GM12878 (cell line): ENCODE data around the gene TMEM144. TPM values are rescaled to one million over a fixed set of nuclear protein-coding genes. Genes with fewer than 3 reads are reported as not detected.

Experiments used
- ATAC-seq: fragments of 200-7000 bp; cut with Tn5 transposase; 3 replicates; pipeline ENCODE4 v1.9.1; 2020; ENCODE audit warnings: mild to moderate bottlenecking, moderate library complexity
- BruUV-seq: library from RNA; stranded (reverse); fragments of 400-500 nt; replicated peaks from 2 replicates; lab custom pipeline; 2021; lab: Mats Ljungman, UMichigan
- CTCF ChIA-PET: fragments of 300-600 bp; sonication (Branson Sonifier 250); formaldehyde crosslinking; extraction: SDS; loops from one replicate; lab custom pipeline; 2021; ENCODE audit warnings: inconsistent platforms; lab: Yijun Ruan, JAX
- POLR2A ChIA-PET: fragments of 350-600 bp; formaldehyde crosslinking; extraction: SDS; loops from one replicate; lab custom pipeline; 2021; ENCODE audit warnings: inconsistent platforms; lab: Charles Lee
- RAD21 ChIA-PET: fragments of 300-600 bp; sonication (Branson Sonifier 250); formaldehyde crosslinking; loops from one replicate; lab custom pipeline; 2023; ENCODE audit warnings: antibody characterized with exemption; ENCODE audit not compliant: unreplicated experiment; lab: Charles Lee
- SMC1A ChIA-PET: fragments of 300-600 bp; sonication (Branson Sonifier 250); formaldehyde crosslinking; loops from one replicate; lab custom pipeline; 2023; ENCODE audit not compliant: unreplicated experiment, uncharacterized antibody; lab: Charles Lee
- DNase-seq: peaks from one replicate; pipeline ENCODE4 v3.0.0-alpha.2; 2011; ENCODE audit warnings: low read depth, low spot score
- FAIRE-seq: peaks from 3 replicates; lab custom pipeline; 2011; peaks lifted over from hg19 to GRCh38; lab: Jason Lieb, UNC
- H2AFZ ChIP-seq: 2 replicates; pipeline ENCODE4 v1.6.0; 2011; ENCODE audit warnings: low read depth, low read length, control low read depth; ENCODE audit not compliant: control insufficient read depth
- H3K27ac ChIP-seq: 2 replicates; pipeline ENCODE4 v1.5.1; 2011; ENCODE audit warnings: control low read depth; ENCODE audit not compliant: control insufficient read depth, insufficient read depth
- H3K27me3 ChIP-seq, 2 experiments: replicated peaks in 1 of 2; 2 replicates each; pipeline versions ENCODE4 v1.6.0 to v1.6.1; 2011; ENCODE audit warnings: low read length in 1 of 2; ENCODE audit not compliant: control insufficient read depth in 2 of 2, insufficient read depth in 2 of 2
- H3K36me3 ChIP-seq, 2 experiments: 2 replicates each; pipeline ENCODE4 v1.5.1; 2011; ENCODE audit warnings: low read length in 1 of 2; ENCODE audit not compliant: control insufficient read depth in 2 of 2, insufficient read depth in 2 of 2
- H3K4me1 ChIP-seq: 2 replicates; pipeline ENCODE4 v1.6.1; 2011; ENCODE audit warnings: mild to moderate bottlenecking, low read length, moderate library complexity, mixed read lengths; ENCODE audit not compliant: control insufficient read depth, insufficient read depth
- H3K4me2 ChIP-seq: 2 replicates; pipeline ENCODE4 v1.6.0; 2011; ENCODE audit warnings: control low read depth; ENCODE audit not compliant: control insufficient read depth, insufficient read depth
- H3K4me3 ChIP-seq: fragments of 200-600 bp; sonication (generic); 2 replicates; pipeline ENCODE4 v1.5.1; 2016
- H3K79me2 ChIP-seq: 2 replicates; pipeline ENCODE4 v1.6.0; 2011; ENCODE audit warnings: low read length; ENCODE audit not compliant: control insufficient read depth, insufficient read depth
- H3K9ac ChIP-seq: 2 replicates; pipeline ENCODE4 v1.8.0; 2011; ENCODE audit warnings: low read length, control low read depth, mixed read lengths; ENCODE audit not compliant: control insufficient read depth, insufficient read depth
- H3K9me3 ChIP-seq: replicated peaks from 3 replicates; pipeline ENCODE4 v1.5.1; 2011; ENCODE audit warnings: mild to moderate bottlenecking, low read length; ENCODE audit not compliant: control insufficient read depth, insufficient read depth
- H4K20me1 ChIP-seq: 2 replicates; pipeline ENCODE4 v1.6.0; 2011; ENCODE audit not compliant: control insufficient read depth, insufficient read depth
- BRCA1 ChIP-seq: IDR thresholded peaks from 2 replicates; pipeline ENCODE4 v1.6.1; 2011; ENCODE audit warnings: low read depth, low read length, improper control_type of control experiment
- CBX3 ChIP-seq: fragments of 200-600 bp; sonication (generic); IDR thresholded peaks from 2 replicates; pipeline ENCODE4 v1.6.1; 2016; ENCODE audit warnings: low read depth, borderline replicate concordance
- CREM ChIP-seq: IDR thresholded peaks from 2 replicates; pipeline ENCODE4 v1.6.1; 2014; ENCODE audit warnings: antibody characterized with exemption, low read depth
- E4F1 ChIP-seq: fragments of 450-650 bp; IDR thresholded peaks from 2 replicates; pipeline ENCODE4 v1.6.1; 2018; ENCODE audit warnings: borderline replicate concordance, mild to moderate bottlenecking; ENCODE audit not compliant: partially characterized antibody
- MYB ChIP-seq: fragments of 150-350 bp; IDR thresholded peaks from 2 replicates; pipeline ENCODE4 v1.6.1; 2014; ENCODE audit warnings: mild to moderate bottlenecking, low read depth, low read length, borderline replicate concordance
- RAD21 ChIP-seq: IDR thresholded peaks from 2 replicates; pipeline ENCODE4 v1.6.1; 2011; ENCODE audit warnings: mild to moderate bottlenecking, low read depth, low read length, moderate library complexity; ENCODE audit not compliant: insufficient read depth
- RBBP5 ChIP-seq: fragments of 200-600 bp; sonication (generic); conservative IDR thresholded peaks from 2 replicates; pipeline ENCODE4 v1.6.1; 2016
- RUNX3 ChIP-seq: IDR thresholded peaks from 2 replicates; pipeline ENCODE4 v1.6.1; 2012; ENCODE audit warnings: low read length, inconsistent platforms
- SREBF2 ChIP-seq: IDR thresholded peaks from 2 replicates; pipeline ENCODE4 v1.6.1; 2012; ENCODE audit warnings: mild to moderate bottlenecking, low read length
- SUZ12 ChIP-seq: fragments of 200-600 bp; sonication (generic); IDR thresholded peaks from one replicate; pipeline ENCODE4 v1.6.1; 2018; ENCODE audit warnings: antibody characterized with exemption, mild to moderate bottlenecking; ENCODE audit not compliant: unreplicated experiment
- YBX1 ChIP-seq: fragments of 450-650 bp; IDR thresholded peaks from 2 replicates; pipeline ENCODE4 v1.6.1; 2016; ENCODE audit warnings: antibody characterized with exemption
- ZNF622 ChIP-seq: fragments of 450-650 bp; IDR thresholded peaks from 2 replicates; pipeline ENCODE4 v1.6.1; 2017; ENCODE audit warnings: mild to moderate bottlenecking, inconsistent platforms
- WGBS: methylation state at CpG from one replicate; pipeline ENCODE4 v1.1.6; 2016; ENCODE audit warnings: low lambda C conversion rate; ENCODE audit not compliant: insufficient replicate concordance, insufficient coverage; ENCODE audit errors: missing lambda C conversion rate; 5-methylcytosine and 5-hydroxymethylcytosine counted together
- in situ Hi-C: fragments of 300-500 bp; cut with MboI; formaldehyde crosslinking; loops from 9 replicates; pipeline ENCODE4 v1.14.3; 2018; ENCODE audit warnings: mixed read lengths
- intact Hi-C: fragments of 100-400 bp; cut with micrococcal nuclease; formaldehyde crosslinking; loops from one replicate; pipeline ENCODE4 v1.14.2; 2022; ENCODE audit not compliant: unreplicated experiment
- polyA plus RNA-seq, 11 experiments: library from polyadenylated mRNA; depleted of rRNA in 4 of 11; unstranded in 6 of 11; stranded (reverse) in 5 of 11; fragments of >200 nt; fragmentation: Nextera tagmentation in 4 of 11; fragmentation: Illumina TruSeq in 1 of 11; extraction: Ambion mirVana in 4 of 11; extraction: Trizol in 1 of 11; gene quantifications; 1 replicate in 1 of 11; 2 replicates in 10 of 11; pipeline versions ENCODE4 v1.2.1 to v1.2.3, GENCODE V29; 2011 to 2016; ENCODE audit warnings: inconsistent platforms in 2 of 11, missing spikeins in 2 of 11, low read depth in 1 of 11
- total RNA-seq, 4 experiments: library from RNA; depleted of rRNA in 3 of 4; stranded (reverse); fragments of >200 nt in 3 of 4; fragmentation: Illumina TruSeq in 1 of 4; extraction: Trizol in 1 of 4; gene quantifications; 2 replicates each; pipeline versions ENCODE4 v1.2.1 to v1.2.3, GENCODE V29; 2013 to 2021
- TF ChIP-seq, protein P1 (sequence below): fragments of 450-650 bp; IDR thresholded peaks from 2 replicates; pipeline ENCODE4 v1.6.1; 2018; ENCODE audit warnings: mild to moderate bottlenecking, low read depth, moderate library complexity; ENCODE audit not compliant: partially characterized antibody

TMEM144 gene
- total and polyA plus RNA-seq, 10 of the 15 experiments (the other 5 are each of a cell fraction or from before 2014, with no cell fraction given): 0.08 to 1.8 (median 1.4) TPM

DNA sequence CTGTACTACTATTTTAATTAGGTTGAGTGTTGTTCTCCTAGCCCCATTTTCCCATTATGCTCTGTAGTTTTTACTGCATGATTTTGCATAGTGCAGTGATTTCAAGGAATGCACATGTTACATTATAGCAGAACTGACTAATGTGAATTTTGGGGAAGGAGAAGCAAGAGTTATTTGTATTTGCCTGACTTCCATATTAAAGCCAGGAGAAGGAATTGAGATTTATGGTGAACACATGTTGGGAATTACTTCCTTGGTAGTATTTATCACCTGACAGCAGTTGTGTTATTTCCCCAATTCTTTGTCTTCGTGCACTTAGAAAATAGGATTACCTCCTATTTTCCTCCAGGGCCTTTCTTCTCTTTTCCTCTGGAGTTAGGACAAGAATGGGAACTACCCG, 3.2 kb downstream of the TMEM144 start:
- H3K27ac ChIP-seq: no peak overlapping the region
- H3K9ac ChIP-seq: no peak overlapping the region
- H2AFZ ChIP-seq: no peak overlapping the region
- FAIRE-seq: no peak
- SMC1A ChIA-PET: no interaction called here
- DNase-seq: no peak
- POLR2A ChIA-PET: no interaction called here
- H3K9me3 ChIP-seq: no peaks in the 10 kb centered on the region
- no peak overlapping the region for H3K4me3 ChIP-seq
- no peaks in the 10 kb centered on the region for H3K79me2 ChIP-seq
- no peaks in the 10 kb centered on the region for H3K36me3 ChIP-seq
- no peaks in the 10 kb centered on the region for H4K20me1 ChIP-seq
- intact Hi-C loops: no loop called here
- WGBS: 27% methylated on average over 2 of the region's 2 CpGs
- no peak for ATAC-seq
- 0 out of 4 replicates have a peak, but pooled peaks cover 0 to 2% of the 10 kb centered on the region in 2 experiments for H3K27me3 ChIP-seq
- BruUV-seq: no TSS peak
- in situ Hi-C loops: no loop called here
- no peak overlapping the region for H3K4me2 ChIP-seq
- TF ChIP-seq E4F1 (no peak), CBX3 (no peak), RBBP5 (no peak)
- TF ChIP-seq, all 136 proteins: peak for 0
- RAD21 ChIA-PET: no interaction called here
- CTCF ChIA-PET: no interaction called here
- peaks cover 5% of the 10 kb centered on the region for H3K4me1 ChIP-seq

GRCh38 chr4:158214856-158215255, 4.6 kb downstream of the TMEM144 start:
- intact Hi-C loops: no loop called here
- no TSS peak for BruUV-seq
- Histone ChIP-seq H2AFZ (no peak overlapping the region), H3K4me1 (peaks cover 3% of the 10 kb centered on the region), H3K4me2 (no peak overlapping the region), H3K9me3 (no peaks in the 10 kb centered on the region), H3K27me3 (0 out of 4 replicates have a peak, but pooled peaks cover 0 to 2% of the 10 kb centered on the region in 2 experiments), H3K79me2 (no peaks in the 10 kb centered on the region), H3K4me3 (no peak overlapping the region), H3K27ac (no peak overlapping the region), H3K36me3 (no peaks in the 10 kb centered on the region), H4K20me1 (no peaks in the 10 kb centered on the region), H3K9ac (no peak overlapping the region)
- RAD21 ChIA-PET: no interaction called here
- no peak for ATAC-seq
- in situ Hi-C loops: no loop called here
- CTCF ChIA-PET: interaction anchor here (1.5 kb wide), 1 partner anchor 10 kb away, joined by 3 read pairs; no protein-coding TSS in a partner anchor
- SMC1A ChIA-PET: no interaction called here
- DNase-seq: no peak
- no peak for FAIRE-seq
- POLR2A ChIA-PET: no interaction called here
- WGBS: 0% methylated on average over 1 of the region's 1 CpG
- TF ChIP-seq RUNX3: no peak
- no peak for TF ChIP-seq YBX1
- TF ChIP-seq BRCA1: no peak
- no peak for TF ChIP-seq SUZ12
- TF ChIP-seq, protein P1, sequence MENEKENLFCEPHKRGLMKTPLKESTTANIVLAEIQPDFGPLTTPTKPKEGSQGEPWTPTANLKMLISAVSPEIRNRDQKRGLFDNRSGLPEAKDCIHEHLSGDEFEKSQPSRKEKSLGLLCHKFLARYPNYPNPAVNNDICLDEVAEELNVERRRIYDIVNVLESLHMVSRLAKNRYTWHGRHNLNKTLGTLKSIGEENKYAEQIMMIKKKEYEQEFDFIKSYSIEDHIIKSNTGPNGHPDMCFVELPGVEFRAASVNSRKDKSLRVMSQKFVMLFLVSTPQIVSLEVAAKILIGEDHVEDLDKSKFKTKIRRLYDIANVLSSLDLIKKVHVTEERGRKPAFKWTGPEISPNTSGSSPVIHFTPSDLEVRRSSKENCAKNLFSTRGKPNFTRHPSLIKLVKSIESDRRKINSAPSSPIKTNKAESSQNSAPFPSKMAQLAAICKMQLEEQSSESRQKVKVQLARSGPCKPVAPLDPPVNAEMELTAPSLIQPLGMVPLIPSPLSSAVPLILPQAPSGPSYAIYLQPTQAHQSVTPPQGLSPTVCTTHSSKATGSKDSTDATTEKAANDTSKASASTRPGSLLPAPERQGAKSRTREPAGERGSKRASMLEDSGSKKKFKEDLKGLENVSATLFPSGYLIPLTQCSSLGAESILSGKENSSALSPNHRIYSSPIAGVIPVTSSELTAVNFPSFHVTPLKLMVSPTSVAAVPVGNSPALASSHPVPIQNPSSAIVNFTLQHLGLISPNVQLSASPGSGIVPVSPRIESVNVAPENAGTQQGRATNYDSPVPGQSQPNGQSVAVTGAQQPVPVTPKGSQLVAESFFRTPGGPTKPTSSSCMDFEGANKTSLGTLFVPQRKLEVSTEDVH: no peak
- no peak for TF ChIP-seq RAD21
- no peak for TF ChIP-seq MYB
- TF ChIP-seq ZNF622: no peak
- TF ChIP-seq SREBF2: no peak
- no peak for TF ChIP-seq CREM
